Esophagus squamous epithelium (tissue), 5 donors: ENCODE results near the gene CTNNA2. TPM values are rescaled to one million over a fixed set of nuclear protein-coding genes. Genes with fewer than 3 reads are reported as not detected.

Experiments
- DNase-seq: peaks from one replicate; lab custom pipeline; 2025; lab: John Stamatoyannopoulos, UW
- H3K27ac ChIP-seq, 4 donors: fragments of 200-600 bp; sonication (generic); one replicate each; pipeline ENCODE4 v1.5.1; 2016 to 2019; ENCODE audit warnings: mild to moderate bottlenecking in 1 of 4
- H3K27me3 ChIP-seq, 4 donors: fragments of 200-600 bp; sonication (generic); 1 replicate in 3 of 4; 2 replicates in 1 of 4; pipeline versions ENCODE4 v1.5.1 to v1.6.0; 2017 to 2021; ENCODE audit warnings: antibody characterized with exemption in 1 of 4
- H3K36me3 ChIP-seq, 3 donors: fragments of 200-600 bp; sonication (generic); one replicate each; pipeline ENCODE4 v1.5.1; 2016 to 2019
- H3K4me1 ChIP-seq, 3 donors: fragments of 200-600 bp; sonication (generic); one replicate each; pipeline ENCODE4 v1.5.1; 2017 to 2019
- H3K4me3 ChIP-seq, 4 donors: fragments of 200-600 bp; sonication (generic); 1 replicate in 3 of 4; 2 replicates in 1 of 4; pipeline ENCODE4 v1.5.1; 2016 to 2019; ENCODE audit warnings: mild to moderate bottlenecking in 2 of 4, moderate library complexity in 1 of 4
- H3K9me3 ChIP-seq, 3 donors: fragments of 200-600 bp; sonication (generic); one replicate each; pipeline ENCODE4 v1.5.1; 2016 to 2019
- CTCF ChIP-seq, 6 experiments: fragments of 450-650 bp in 4 of 6; fragments of 200-600 bp in 2 of 6; sonication (generic) in 2 of 6; IDR thresholded peaks; one replicate each; pipeline ENCODE4 v1.5.1; 2016 to 2019; ENCODE audit warnings: antibody characterized with exemption in 6 of 6, mild to moderate bottlenecking in 4 of 6, moderate library complexity in 4 of 6
- POLR2A ChIP-seq, 4 donors: fragments of 450-650 bp; IDR thresholded peaks; one replicate each; pipeline ENCODE4 v1.6.1; 2017; ENCODE audit warnings: antibody characterized with exemption in 4 of 4, mild to moderate bottlenecking in 4 of 4, moderate library complexity in 3 of 4
- WGBS, 2 donors: methylation state at CpG; one replicate each; pipeline ENCODE4 v1.1.5; 2018; 5-methylcytosine and 5-hydroxymethylcytosine counted together
- intact Hi-C: fragments of 100-400 bp; cut with DNase I; formaldehyde crosslinking; loops from one replicate; pipeline ENCODE4 v1.15.0; 2022
- total RNA-seq, 4 donors: library from RNA; depleted of rRNA; stranded (reverse); fragments of >200 nt; gene quantifications; one replicate each; pipeline ENCODE4 v1.1.0, GENCODE V29; 2016
- donor health status: DM: yes; HTN: yes; CAD: no.

Gene CTNNA2
- total RNA-seq, 4 donors from 2014 or later: not detected

- no peak overlapping the region for H3K27ac ChIP-seq
- no peak for DNase-seq
- H3K27me3 ChIP-seq: no peaks in the 10 kb centered on the region
- intact Hi-C loops: no loop called here
- H3K36me3 ChIP-seq: no peaks in the 10 kb centered on the region
- TF ChIP-seq CTCF (IDR thresholded peaks at IDR 0.05) (no peak), POLR2A (IDR thresholded peaks at IDR 0.05) (no peak)
- H3K9me3 ChIP-seq: peaks cover 0 to 5% (median 0%) of the 10 kb centered on the region in 3 donors
- H3K4me1 ChIP-seq: no peaks in the 10 kb centered on the region
- H3K4me3 ChIP-seq: no peak overlapping the region
- WGBS, 2 donors: 48 to 54% methylated on average over 6 of the region's 6 CpGs
Observed at GRCh38 chr2:79824086-79824786, 311.4 kb downstream of the CTNNA2 start.

DNA sequence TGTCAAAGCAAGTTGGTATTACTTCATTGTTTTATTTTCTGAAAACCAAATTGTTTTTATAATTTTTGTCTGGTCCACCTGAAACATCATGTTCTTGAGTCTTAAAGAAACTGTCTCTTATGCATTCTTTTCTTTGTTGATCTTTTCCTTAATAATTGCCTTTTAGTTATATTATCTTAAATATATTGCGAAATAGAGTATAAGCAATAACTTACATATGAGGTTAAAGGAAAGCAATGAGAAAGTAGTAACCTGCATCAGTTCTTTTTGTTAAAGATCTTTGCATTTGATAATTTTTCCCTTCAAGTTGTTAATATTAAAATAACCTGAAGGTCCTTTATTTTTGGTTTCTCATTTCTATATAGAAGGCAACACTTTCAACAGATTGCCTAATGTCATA, 315.0 kb downstream of the CTNNA2 start:
- Histone ChIP-seq H3K36me3 (no peaks in the 10 kb centered on the region), H3K4me1 (no peaks in the 10 kb centered on the region), H3K27me3 (no peaks in the 10 kb centered on the region), H3K9me3 (peaks cover 0 to 5% (median 0%) of the 10 kb centered on the region in 3 donors), H3K4me3 (no peak overlapping the region), H3K27ac (no peak overlapping the region)
- WGBS, 2 donors: 75 to 78% methylated on average over 1 of the region's 1 CpG
- TF ChIP-seq CTCF (IDR thresholded peaks at IDR 0.05) (no peak), POLR2A (IDR thresholded peaks at IDR 0.05) (no peak)
- DNase-seq: no peak
- intact Hi-C loops: no loop called here

DNA sequence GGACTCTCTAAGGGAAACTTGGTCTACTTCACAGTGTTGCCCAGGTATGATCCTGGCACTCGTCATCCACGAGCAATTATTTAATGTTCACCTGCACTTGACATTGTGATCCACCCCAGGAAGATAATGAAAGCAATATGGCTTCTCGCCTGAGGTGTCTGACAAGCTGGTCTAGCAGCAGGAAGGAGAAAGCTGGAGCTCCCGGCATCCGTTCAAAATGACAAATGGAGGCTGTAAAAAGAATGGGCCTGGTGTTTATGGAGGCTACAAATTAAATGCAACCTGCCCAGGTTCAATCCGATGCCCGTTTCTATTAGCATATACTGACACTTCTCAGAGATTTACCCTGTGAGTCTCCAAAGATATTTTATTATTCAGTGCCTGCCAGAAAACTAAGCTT, 317.6 kb downstream of the CTNNA2 start:
- 51 to 76% methylated on average over 7 of the region's 7 CpGs for WGBS, 2 donors
- H3K27ac ChIP-seq: no peak overlapping the region

GRCh38 chr2:79831961-79832360, 319.1 kb downstream of the CTNNA2 start:
- H3K27ac ChIP-seq: no peak overlapping the region
- TF ChIP-seq CTCF (IDR thresholded peaks at IDR 0.05) (no peak), POLR2A (IDR thresholded peaks at IDR 0.05) (no peak)
- WGBS, 2 donors: 33 to 36% methylated on average over 3 of the region's 3 CpGs
- no peak for DNase-seq
- H3K4me1 ChIP-seq: no peaks in the 10 kb centered on the region
- intact Hi-C loops: no loop called here
- H3K4me3 ChIP-seq: no peak overlapping the region
- H3K9me3 ChIP-seq: no peaks in the 10 kb centered on the region
- no peaks in the 10 kb centered on the region for H3K27me3 ChIP-seq
- no peaks in the 10 kb centered on the region for H3K36me3 ChIP-seq

More for the DNA sequence above, 317.6 kb downstream of the CTNNA2 start:
- H3K4me1 ChIP-seq: no peaks in the 10 kb centered on the region
- TF ChIP-seq CTCF (IDR thresholded peaks at IDR 0.05) (no peak), POLR2A (IDR thresholded peaks at IDR 0.05) (no peak)
- no peaks in the 10 kb centered on the region for H3K9me3 ChIP-seq
- H3K4me3 ChIP-seq: no peak overlapping the region
- no peaks in the 10 kb centered on the region for H3K27me3 ChIP-seq
- H3K36me3 ChIP-seq: no peaks in the 10 kb centered on the region
- intact Hi-C loops: no loop called here
- DNase-seq: no peak

DNA sequence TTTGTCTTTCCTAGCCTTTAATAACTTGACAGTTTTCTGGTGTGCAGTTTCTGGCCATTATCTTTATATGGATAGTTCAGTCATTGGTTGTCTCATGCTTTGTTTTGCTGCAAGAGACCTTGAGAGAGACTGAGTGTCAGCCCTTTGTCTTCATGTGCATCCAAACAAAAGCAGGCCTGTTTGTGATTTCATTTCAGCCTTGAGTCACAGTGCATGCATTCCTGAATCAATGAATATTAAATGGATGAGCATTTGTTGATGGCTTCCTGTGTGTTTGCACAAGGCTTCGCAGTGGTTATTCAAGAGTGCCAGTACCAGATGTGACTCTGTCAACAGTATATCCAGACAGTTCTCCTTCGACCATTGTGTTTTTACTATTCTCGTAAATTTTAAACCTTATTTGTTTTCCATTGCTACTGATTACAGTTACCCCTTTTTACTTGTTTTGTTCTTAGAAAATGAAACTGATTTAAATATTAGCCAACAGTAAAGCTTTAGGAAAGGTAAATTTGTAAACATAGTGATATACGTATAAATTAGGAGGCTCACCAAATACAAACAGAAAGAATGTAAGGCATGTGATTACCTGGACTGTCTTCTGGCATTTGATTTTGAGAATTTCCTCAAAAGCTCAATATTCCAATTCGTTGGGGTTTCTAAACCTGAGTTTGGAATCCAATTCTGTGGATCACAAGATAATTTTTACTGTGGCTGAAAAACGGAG, 319.8 kb downstream of the CTNNA2 start:
- no peak overlapping the region for H3K4me3 ChIP-seq
- no peaks in the 10 kb centered on the region for H3K4me1 ChIP-seq
- H3K27ac ChIP-seq: no peak overlapping the region
- TF ChIP-seq CTCF (IDR thresholded peaks at IDR 0.05) (no peak), POLR2A (IDR thresholded peaks at IDR 0.05) (no peak)
- H3K9me3 ChIP-seq: no peaks in the 10 kb centered on the region
- no peaks in the 10 kb centered on the region for H3K27me3 ChIP-seq
- intact Hi-C loops: no loop called here
- 34 to 35% methylated on average over 6 of the region's 6 CpGs for WGBS, 2 donors
- no peak for DNase-seq
- no peaks in the 10 kb centered on the region for H3K36me3 ChIP-seq
